ENCODE results near the gene PRORP. TPM values are rescaled to one million over a fixed set of nuclear protein-coding genes. Genes with fewer than 3 reads are reported as not detected.

PRORP gene
- total and polyA plus RNA-seq, 2 of the 13 experiments (the other 11 are each of a cell fraction or from before 2014, with no cell fraction given): 48.9 to 88.7 TPM

DNA sequence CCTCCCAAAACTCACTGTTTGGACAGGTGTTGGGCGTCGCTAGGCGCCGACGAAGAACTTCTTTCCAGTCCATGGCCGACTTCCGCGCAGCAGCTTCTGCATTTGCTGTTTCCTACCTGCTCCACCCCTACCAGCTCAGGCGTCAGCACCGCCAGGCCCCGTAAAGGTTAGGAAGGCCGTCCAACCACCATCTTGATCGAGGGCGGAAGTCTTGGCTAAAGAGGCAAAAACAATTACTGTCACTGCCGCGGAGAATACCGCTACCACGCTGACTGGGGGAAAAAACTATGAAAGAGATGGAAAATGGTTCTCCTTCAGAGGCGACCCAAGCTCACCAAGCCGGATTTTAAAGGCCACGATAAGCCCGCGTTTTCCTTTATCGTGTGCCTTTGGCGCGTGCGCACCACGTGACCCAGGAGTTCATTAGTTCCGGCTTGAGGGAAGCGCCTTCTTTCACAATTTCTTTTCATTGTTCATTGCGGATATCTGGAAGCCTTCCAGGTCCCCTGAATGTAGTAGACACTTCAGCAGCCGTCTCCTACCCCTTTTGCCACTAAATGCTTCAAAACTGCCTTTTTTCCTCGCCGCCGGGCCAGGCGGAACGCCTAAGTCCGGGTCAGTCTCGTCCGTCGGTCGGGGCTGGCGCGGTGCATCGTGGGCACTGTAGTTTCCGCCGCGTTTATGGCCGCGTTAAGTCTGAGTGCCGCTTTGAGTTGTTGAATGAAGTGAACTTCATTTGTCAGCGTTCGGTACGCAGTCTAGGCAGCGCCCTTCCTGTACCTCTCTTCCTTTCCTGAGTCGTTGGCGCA lies at the start of gene PRORP, which contains the start of gene PPP2R3C (continued):
- peak; percentile 87 for TF ChIP-seq KDM4B (CRISPR knock-in tag; IDR thresholded peaks at IDR 0.05)
- TF ChIP-seq, protein P1, sequence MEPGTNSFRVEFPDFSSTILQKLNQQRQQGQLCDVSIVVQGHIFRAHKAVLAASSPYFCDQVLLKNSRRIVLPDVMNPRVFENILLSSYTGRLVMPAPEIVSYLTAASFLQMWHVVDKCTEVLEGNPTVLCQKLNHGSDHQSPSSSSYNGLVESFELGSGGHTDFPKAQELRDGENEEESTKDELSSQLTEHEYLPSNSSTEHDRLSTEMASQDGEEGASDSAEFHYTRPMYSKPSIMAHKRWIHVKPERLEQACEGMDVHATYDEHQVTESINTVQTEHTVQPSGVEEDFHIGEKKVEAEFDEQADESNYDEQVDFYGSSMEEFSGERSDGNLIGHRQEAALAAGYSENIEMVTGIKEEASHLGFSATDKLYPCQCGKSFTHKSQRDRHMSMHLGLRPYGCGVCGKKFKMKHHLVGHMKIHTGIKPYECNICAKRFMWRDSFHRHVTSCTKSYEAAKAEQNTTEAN (CRISPR knock-in tag; conservative IDR thresholded peaks at IDR 0.05): peak; percentile 95; the same call in 1 of the 2 replicates
- TF ChIP-seq, protein P2, sequence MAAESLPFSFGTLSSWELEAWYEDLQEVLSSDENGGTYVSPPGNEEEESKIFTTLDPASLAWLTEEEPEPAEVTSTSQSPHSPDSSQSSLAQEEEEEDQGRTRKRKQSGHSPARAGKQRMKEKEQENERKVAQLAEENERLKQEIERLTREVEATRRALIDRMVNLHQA (CRISPR knock-in tag; IDR thresholded peaks at IDR 0.05): no peak
- peak; percentile 85 for TF ChIP-seq ATF7-NPFF (CRISPR knock-in tag; IDR thresholded peaks at IDR 0.05; ENCODE audit: low read depth)
- no peak; the same call in 1 of the 2 replicates for TF ChIP-seq ZNF629 (CRISPR knock-in tag; conservative IDR thresholded peaks at IDR 0.05)
- peak; percentile 94 for TF ChIP-seq ZNF552 (CRISPR knock-in tag; IDR thresholded peaks at IDR 0.05; ENCODE audit: borderline replicate concordance)
- TF ChIP-seq, protein P3, sequence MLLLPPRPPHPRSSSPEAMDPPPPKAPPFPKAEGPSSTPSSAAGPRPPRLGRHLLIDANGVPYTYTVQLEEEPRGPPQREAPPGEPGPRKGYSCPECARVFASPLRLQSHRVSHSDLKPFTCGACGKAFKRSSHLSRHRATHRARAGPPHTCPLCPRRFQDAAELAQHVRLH (CRISPR knock-in tag; IDR thresholded peaks at IDR 0.05; ENCODE audit: borderline replicate concordance, low read depth): peak; percentile 95
- peak; percentile 68 for TF ChIP-seq RARA (CRISPR knock-in tag; IDR thresholded peaks at IDR 0.05)
- peak; percentile 99 for TF ChIP-seq ZSCAN25 (CRISPR knock-in tag; IDR thresholded peaks at IDR 0.05)
- peak; percentile 88 for TF ChIP-seq ZNF274 (CRISPR knock-in tag; IDR thresholded peaks at IDR 0.05)
- TF ChIP-seq MTF2 (CRISPR knock-in tag; IDR thresholded peaks at IDR 0.05; ENCODE audit: borderline replicate concordance): peak; percentile 97
- TF ChIP-seq ZNF749 (CRISPR knock-in tag; IDR thresholded peaks at IDR 0.05; ENCODE audit: borderline replicate concordance): peak; percentile 98
- TF ChIP-seq SETDB1 (CRISPR knock-in tag; IDR thresholded peaks at IDR 0.05; ENCODE audit: borderline replicate concordance): no peak
- TF ChIP-seq, protein P4, sequence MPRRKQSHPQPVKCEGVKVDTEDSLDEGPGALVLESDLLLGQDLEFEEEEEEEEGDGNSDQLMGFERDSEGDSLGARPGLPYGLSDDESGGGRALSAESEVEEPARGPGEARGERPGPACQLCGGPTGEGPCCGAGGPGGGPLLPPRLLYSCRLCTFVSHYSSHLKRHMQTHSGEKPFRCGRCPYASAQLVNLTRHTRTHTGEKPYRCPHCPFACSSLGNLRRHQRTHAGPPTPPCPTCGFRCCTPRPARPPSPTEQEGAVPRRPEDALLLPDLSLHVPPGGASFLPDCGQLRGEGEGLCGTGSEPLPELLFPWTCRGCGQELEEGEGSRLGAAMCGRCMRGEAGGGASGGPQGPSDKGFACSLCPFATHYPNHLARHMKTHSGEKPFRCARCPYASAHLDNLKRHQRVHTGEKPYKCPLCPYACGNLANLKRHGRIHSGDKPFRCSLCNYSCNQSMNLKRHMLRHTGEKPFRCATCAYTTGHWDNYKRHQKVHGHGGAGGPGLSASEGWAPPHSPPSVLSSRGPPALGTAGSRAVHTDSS (CRISPR knock-in tag; conservative IDR thresholded peaks at IDR 0.05): peak; percentile 94; the same call in 1 of the 2 replicates
- TF ChIP-seq ISL2 (CRISPR knock-in tag; IDR thresholded peaks at IDR 0.05): peak; percentile 68
- TF ChIP-seq ZNF747 (CRISPR knock-in tag; IDR thresholded peaks at IDR 0.05; ENCODE audit: borderline replicate concordance): peak; percentile 82
- TF ChIP-seq ZNF3 (CRISPR knock-in tag; IDR thresholded peaks at IDR 0.05): peak; percentile 79
- TF ChIP-seq MTA1 (CRISPR knock-in tag; IDR thresholded peaks at IDR 0.05; ENCODE audit: borderline replicate concordance): peak; percentile 68
- TF ChIP-seq U2AF1 (optimal IDR thresholded peaks at IDR 0.05; ENCODE audit: low read depth, low read length): peak; percentile 83
- no peak for TF ChIP-seq ZNF282 (IDR thresholded peaks at IDR 0.05; ENCODE audit: partially characterized antibody)
- TF ChIP-seq ZIK1 (CRISPR knock-in tag; IDR thresholded peaks at IDR 0.05; ENCODE audit: borderline replicate concordance, low read depth): peak; percentile 56; the same call in 1 of the 2 replicates
- TF ChIP-seq, protein P5, sequence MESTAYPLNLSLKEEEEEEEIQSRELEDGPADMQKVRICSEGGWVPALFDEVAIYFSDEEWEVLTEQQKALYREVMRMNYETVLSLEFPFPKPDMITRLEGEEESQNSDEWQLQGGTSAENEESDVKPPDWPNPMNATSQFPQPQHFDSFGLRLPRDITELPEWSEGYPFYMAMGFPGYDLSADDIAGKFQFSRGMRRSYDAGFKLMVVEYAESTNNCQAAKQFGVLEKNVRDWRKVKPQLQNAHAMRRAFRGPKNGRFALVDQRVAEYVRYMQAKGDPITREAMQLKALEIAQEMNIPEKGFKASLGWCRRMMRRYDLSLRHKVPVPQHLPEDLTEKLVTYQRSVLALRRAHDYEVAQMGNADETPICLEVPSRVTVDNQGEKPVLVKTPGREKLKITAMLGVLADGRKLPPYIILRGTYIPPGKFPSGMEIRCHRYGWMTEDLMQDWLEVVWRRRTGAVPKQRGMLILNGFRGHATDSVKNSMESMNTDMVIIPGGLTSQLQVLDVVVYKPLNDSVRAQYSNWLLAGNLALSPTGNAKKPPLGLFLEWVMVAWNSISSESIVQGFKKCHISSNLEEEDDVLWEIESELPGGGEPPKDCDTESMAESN (CRISPR knock-in tag; conservative IDR thresholded peaks at IDR 0.05): peak; percentile 97
- peak; percentile 97 for TF ChIP-seq ZBTB42 (CRISPR knock-in tag; IDR thresholded peaks at IDR 0.05)
- TF ChIP-seq NR2C2 (CRISPR knock-in tag; IDR thresholded peaks at IDR 0.05; ENCODE audit: borderline replicate concordance): peak; percentile 98

Data from HepG2 (cell line).